GM19099 (cell line): ENCODE measurements around the gene MITD1.

Experiments used
- POLR2A ChIP-seq: IDR thresholded peaks from 3 replicates; pipeline ENCODE4 v1.6.1; 2011; ENCODE audit warnings: low read depth; ENCODE audit not compliant: insufficient read length; ENCODE audit errors: extremely low read depth

The MITD1 gene

GRCh38 chr2:99166218-99166617, 14.6 kb downstream of the MITD1 start:
- no peak for TF ChIP-seq POLR2A

- no peak for TF ChIP-seq POLR2A
Observed at GRCh38 chr2:99159594-99159993, 21.3 kb downstream of the MITD1 start.

- no peak for TF ChIP-seq POLR2A
Observed at GRCh38 chr2:99158599-99158998, 22.3 kb downstream of the MITD1 start.

- no peak for TF ChIP-seq POLR2A
Observed at GRCh38 chr2:99156891-99157290, 24.0 kb downstream of the MITD1 start.

- peak; percentile 91 for TF ChIP-seq POLR2A
Observed at GRCh38 chr2:99154643-99155536, 26.0 kb downstream of the MITD1 start, which contains the start of the genes LIPT1 and TSGA10. Gene LIPT1, plus strand, starts transcription at chr2:99154967. Its CDS starts 6,991 bp downstream, at chr2:99161958. Gene TSGA10, minus strand, starts transcription at chr2:99154942. Its CDS starts 45,503 bp downstream, at chr2:99109439.

DNA sequence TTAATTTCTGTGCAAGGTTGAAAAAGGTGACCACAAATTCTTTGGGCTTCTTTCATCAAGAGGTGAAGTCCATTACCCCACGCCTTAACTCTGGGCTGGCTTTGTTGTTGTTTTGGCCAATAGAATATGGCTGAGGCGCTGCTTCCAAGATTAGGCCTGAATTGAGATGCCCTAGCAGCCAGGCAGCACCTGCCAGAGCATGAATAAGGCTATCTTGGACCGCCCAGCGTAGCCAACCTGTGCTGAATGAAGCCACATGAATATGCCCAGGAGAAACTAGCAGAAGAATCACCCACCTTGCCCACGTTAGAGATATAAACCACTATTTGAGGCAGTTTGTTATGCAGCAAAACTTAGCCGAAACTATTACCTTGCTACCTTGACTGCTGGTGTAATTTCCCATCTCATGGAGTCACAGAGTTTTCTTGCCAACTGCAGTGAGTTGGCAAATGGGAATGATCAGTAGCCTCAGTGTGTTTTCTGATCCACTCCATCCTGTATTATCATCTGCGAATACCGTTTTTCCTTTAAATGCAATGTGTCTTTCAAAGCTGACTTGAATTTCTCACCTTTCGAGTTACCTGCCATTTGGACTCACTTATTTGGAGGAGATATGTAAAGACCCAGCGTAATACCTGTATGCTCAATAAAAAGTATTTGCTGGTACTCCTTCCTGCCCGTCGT, 26.8 kb downstream of the MITD1 start:
- no peak for TF ChIP-seq POLR2A

DNA sequence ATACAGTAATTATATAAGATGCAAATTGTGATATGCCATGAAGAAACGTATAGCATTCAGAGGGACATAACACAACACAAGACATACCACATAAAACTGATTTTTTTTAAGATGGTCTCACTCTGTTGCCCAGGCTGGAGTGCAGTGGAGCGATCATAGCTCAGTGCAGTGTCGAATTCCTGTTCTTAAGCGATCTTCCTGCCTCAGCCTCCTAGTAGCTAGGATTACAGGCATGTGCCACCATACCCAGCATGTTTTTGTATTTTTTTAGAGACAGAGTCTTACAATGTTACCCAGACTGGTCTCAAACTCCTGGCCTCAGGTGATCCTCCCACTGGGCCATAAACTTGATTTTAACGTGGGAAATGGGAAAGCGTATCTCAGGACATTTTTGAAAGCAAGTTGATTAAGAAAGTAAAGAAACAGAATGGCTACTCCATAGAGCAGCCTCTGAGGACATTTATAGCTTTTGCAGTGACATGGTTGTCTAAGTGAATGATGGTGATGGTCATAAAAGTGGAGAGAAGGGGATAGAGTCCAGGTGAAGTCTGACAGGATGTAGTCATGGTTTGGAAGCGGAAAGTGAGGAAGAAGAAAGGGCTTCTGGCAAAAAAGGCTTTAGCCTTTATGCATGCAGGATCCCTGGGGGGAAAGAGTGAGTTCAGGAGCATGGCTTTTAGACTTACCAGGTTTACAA, 28.5 kb downstream of the MITD1 start:
- no peak for TF ChIP-seq POLR2A

DNA sequence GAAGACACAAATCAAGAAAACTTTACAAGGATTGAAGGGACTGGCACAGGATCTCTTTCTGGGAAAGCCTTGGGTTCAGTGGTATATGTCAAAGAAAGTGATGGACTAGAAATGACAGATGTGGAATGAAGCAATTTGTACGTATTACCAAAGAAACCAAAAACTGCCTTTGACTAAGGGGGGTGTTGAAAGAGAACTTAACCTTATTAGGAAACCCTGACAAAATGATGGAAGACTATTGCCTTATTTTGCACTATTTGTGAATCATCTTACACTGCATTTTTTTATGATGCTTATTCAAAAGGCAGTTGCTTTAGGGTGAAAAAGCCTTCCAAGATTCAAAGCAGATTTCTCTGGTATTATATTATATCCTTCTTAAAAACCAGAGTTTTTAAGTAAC, 30.2 kb downstream of the MITD1 start:
- no peak for TF ChIP-seq POLR2A

GRCh38 chr2:99141110-99142108, 39.4 kb downstream of the MITD1 start, which contains the start of gene C2orf15:
Gene C2orf15, plus strand, starts transcription at chr2:99141707. Its CDS starts 8,852 bp downstream, at chr2:99150559.
- TF ChIP-seq POLR2A = peak; percentile 84

GRCh38 chr2:99140860-99141109, 40.1 kb downstream of the MITD1 start:
- TF ChIP-seq POLR2A = no peak

DNA sequence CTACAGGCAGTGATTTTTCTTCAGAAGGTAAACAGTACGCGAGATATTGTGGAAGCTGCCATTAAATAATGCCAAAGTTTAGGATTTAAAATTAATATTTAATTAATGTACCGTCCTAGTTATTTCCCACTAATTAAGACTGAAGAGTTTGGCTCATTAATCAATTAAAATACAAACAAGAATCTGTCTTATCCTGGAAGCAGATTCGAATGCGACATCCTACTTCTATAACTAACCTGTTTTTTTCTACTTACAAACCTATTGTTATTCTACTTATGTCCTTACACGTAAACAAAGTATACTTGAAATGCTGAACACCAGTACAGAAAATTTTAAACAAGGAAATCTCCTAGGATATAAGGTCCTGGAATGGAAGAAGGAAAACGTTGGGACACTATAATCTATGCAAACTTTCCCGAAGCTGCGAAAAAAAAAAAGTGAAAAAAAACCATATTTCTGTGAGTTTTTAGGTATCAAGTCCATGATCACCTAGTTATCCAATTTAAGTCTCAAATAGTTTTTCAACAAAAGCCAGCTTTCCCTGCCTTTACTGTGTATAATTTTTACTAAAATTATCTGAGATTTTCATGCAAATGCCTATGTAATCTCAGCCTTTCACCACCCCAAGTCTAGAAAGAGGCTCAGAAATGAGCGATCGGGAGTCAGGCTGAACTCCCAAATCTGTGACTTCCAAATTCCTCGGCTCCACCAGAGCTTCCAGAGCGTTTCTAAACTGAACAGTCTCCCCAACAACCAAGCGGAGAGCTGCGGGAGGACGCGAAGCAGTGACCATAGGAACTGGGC, 40.6 kb downstream of the MITD1 start:
- TF ChIP-seq POLR2A = no peak

DNA sequence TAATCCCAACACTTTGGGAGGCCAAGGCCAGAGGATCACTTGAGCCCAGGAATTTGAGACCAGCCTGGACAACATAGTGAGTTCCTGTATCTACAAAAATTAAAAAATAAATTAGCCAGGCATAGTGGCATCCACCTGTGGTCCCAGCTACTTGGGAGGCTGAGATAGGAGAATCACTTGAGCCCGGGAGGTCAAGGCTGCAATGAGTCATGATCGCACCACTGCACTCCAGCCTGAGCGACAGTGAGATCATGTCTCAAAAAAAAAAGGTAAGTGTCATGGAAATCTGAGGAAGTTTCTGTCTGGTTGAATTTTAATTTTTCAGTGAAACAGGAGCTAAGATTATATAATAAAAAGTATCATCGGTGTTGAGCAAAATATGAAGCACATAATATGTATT, 41.9 kb downstream of the MITD1 start:
- TF ChIP-seq POLR2A = no peak

DNA sequence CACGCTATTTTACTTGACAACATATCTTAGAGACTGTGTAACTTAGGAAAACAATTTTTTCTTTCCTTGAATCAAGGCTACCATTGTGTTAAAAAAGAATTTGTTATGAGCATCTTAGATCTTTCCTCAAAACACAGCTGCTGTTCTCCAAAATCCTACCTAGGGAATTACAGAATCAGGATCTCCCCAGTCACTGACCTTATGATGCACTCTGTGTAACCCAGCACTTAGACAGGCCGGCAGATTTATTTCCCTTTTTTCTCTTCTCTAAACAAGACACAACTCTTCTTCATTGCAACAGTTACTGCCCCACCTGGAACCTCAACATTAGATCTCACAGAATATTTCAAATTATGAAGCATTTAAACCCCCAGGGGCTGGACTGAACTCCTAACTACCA, 52.9 kb downstream of the MITD1 start:
- TF ChIP-seq POLR2A = no peak
